Astrocyte of the spinal cord (primary cell): ENCODE results near the gene SLC26A9.
A peak's percentile ranks its signal among the peaks of the same experiment; 100 is the strongest.

ENCODE experiments used
- DNase-seq: peaks from one replicate; pipeline ENCODE4 v3.0.0; 2011; ENCODE audit warnings: low read depth, low spot score
- H3K4me3 ChIP-seq: 2 replicates; pipeline ENCODE4 v1.5.1; 2011; ENCODE audit warnings: low read depth, mild to moderate bottlenecking, low read length, moderate library complexity
- CTCF ChIP-seq: IDR thresholded peaks from 2 replicates; pipeline ENCODE4 v1.5.1; 2012; ENCODE audit warnings: low read depth, mild to moderate bottlenecking, low read length, inconsistent platforms
- in situ Hi-C: cut with HindIII; loops from 2 replicates; pipeline ENCODE4 v1.10.0; 2017; ENCODE audit warnings: low sequenced_read_pairs

The SLC26A9 gene

GRCh38 chr1:205979301-205979700, 36.0 kb upstream of the SLC26A9 start:
- in situ Hi-C loops: no loop called here
- TF ChIP-seq CTCF: no peak
- no peak for DNase-seq
- no peak overlapping the region for H3K4me3 ChIP-seq

DNA sequence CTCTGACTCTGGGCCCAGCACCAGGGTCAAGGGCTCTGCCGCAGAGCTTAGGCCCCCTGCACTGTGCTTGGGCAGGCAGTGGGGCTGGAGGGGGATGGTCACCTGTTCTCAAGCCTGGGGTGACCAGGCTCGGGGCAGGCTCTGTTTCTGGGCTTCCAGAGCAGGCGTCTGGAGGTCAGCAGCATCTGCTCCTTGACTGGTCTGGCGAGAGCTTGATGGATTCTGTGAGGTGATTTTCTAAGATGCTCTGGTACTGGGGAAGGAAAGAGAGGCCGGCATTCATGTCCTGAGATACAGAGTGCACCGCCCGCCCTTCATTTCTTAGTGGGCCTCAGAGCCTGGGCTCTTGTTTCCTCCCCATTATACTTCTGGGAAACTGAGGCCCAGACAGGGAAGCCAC, 35.4 kb upstream of the SLC26A9 start:
- TF ChIP-seq CTCF: no peak
- DNase-seq: no peak
- in situ Hi-C loops: no loop called here
- H3K4me3 ChIP-seq: no peak overlapping the region

GRCh38 chr1:205977402-205978014, 34.3 kb upstream of the SLC26A9 start:
- peak; percentile 92 for TF ChIP-seq CTCF
- DNase-seq: peak; percentile 77
- no peak overlapping the region for H3K4me3 ChIP-seq
- in situ Hi-C loops: no loop called here

GRCh38 chr1:205976708-205977401, 33.6 kb upstream of the SLC26A9 start:
- H3K4me3 ChIP-seq: no peak overlapping the region
- in situ Hi-C loops: no loop called here
- no peak for TF ChIP-seq CTCF
- DNase-seq: peak; percentile 30

- no peak for DNase-seq
- no peak overlapping the region for H3K4me3 ChIP-seq
- TF ChIP-seq CTCF: no peak
- in situ Hi-C loops: no loop called here
Observed at GRCh38 chr1:205976036-205976435, 32.8 kb upstream of the SLC26A9 start.

DNA sequence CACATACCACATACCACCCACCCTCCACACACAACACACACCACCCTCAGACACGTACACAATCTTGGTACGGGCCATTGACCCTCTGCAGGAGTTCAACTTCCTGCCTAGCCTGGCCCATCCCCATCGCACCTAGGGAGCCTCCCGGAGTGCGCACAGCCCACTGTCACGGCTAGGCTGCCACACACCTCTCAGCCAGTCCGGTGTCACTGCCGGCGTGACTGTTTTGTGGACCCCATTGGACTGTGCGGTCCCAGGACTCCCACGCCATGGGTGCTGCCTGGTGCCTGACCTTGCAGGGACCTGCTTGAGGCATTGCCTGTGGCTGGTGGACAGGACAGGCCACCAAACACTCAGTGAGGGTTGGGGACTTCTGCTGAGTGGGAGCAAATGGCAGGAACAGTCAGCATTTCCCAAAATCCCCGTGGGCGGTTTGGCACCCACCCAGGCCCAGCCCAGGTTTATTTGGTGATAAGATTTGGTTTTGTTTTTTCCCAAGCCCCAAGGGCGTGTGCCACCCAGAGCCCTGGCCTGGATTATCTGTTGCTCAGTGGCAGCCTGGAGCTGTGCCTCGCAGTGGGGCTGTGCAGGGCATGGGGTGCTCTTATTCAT, 32.2 kb upstream of the SLC26A9 start:
- TF ChIP-seq CTCF: no peak
- DNase-seq: no peak
- in situ Hi-C loops: no loop called here

More for the DNA sequence above, 32.2 kb upstream of the SLC26A9 start:
- H3K4me3 ChIP-seq: no peak overlapping the region
